SK-N-SH (cell line): ENCODE data around the gene SIGLEC9. TPM values are rescaled to one million over a fixed set of nuclear protein-coding genes. Genes with fewer than 3 reads are reported as not detected.

ENCODE experiments used
- CTCF ChIA-PET: fragments of 300-600, 350-600 bp; formaldehyde crosslinking; extraction: SDS; loops from one replicate; lab custom pipeline; 2021; lab: Yijun Ruan, JAX
- POLR2A ChIA-PET: fragments of 350-600 bp; sonication (Branson Sonifier 250); formaldehyde crosslinking; extraction: SDS; loops from one replicate; lab custom pipeline; 2020; ENCODE audit warnings: antibody characterized with exemption, inconsistent platforms; lab: Yijun Ruan, JAX
- DNase-seq: peaks from one replicate; pipeline ENCODE4 v3.0.0; 2012
- H2AFZ ChIP-seq: fragments of 200-600 bp; sonication (generic); 2 replicates; pipeline ENCODE4 v1.8.1; 2016; ENCODE audit warnings: antibody characterized with exemption, mild to moderate bottlenecking, low read depth
- H3F3A ChIP-seq: fragments of 200-600 bp; sonication (generic); replicated peaks from 2 replicates; pipeline ENCODE3; 2016; ENCODE audit warnings: antibody characterized with exemption, mild to moderate bottlenecking; ENCODE audit not compliant: insufficient read depth
- H3K27ac ChIP-seq, 2 experiments: fragments of 200-500 bp in 1 of 2; fragments of 200-600 bp in 1 of 2; sonication (Bioruptor generic) in 1 of 2; sonication (generic), shearing (Covaris generic) in 1 of 2; 2 replicates each; pipeline versions ENCODE4 v1.5.1 to v1.6.1; 2014 to 2016; ENCODE audit warnings: low read depth in 2 of 2, inconsistent platforms in 1 of 2, low read length in 1 of 2, mild to moderate bottlenecking in 1 of 2, mixed read lengths in 1 of 2
- H3K27me3 ChIP-seq: fragments of 200-600 bp; sonication (generic), shearing (Covaris generic); 2 replicates; pipeline ENCODE4 v1.6.1; 2016; ENCODE audit warnings: mixed run types; ENCODE audit not compliant: insufficient read depth
- H3K36me3 ChIP-seq, 2 experiments: fragments of 200-500 bp in 1 of 2; fragments of 200-600 bp in 1 of 2; sonication (Bioruptor generic) in 1 of 2; sonication (generic) in 1 of 2; replicated peaks in 1 of 2; 2 replicates each; pipeline versions ENCODE3 to v1.5.1; 2014 to 2016; ENCODE audit warnings: low read length in 1 of 2, mild to moderate bottlenecking in 1 of 2; ENCODE audit not compliant: insufficient read depth in 2 of 2, control insufficient read depth in 1 of 2
- H3K4me1 ChIP-seq, 2 experiments: fragments of 200-500 bp in 1 of 2; fragments of 200-600 bp in 1 of 2; sonication (Bioruptor generic) in 1 of 2; sonication (generic), shearing (Covaris generic) in 1 of 2; 2 replicates each; pipeline versions ENCODE4 v1.5.1 to v1.6.1; 2014 to 2016; ENCODE audit warnings: low read depth in 1 of 2, low read length in 1 of 2, mixed run types in 1 of 2; ENCODE audit not compliant: insufficient read depth in 2 of 2, control insufficient read depth in 1 of 2
- H3K4me2 ChIP-seq: fragments of 200-600 bp; sonication (generic), shearing (Covaris generic); 2 replicates; pipeline ENCODE4 v1.6.1; 2017; ENCODE audit warnings: mixed run types
- H3K4me3 ChIP-seq, 2 experiments: fragments of 200-500 bp in 1 of 2; fragments of 200-600 bp in 1 of 2; sonication (Bioruptor generic) in 1 of 2; sonication (generic), shearing (Covaris generic) in 1 of 2; 2 replicates each; pipeline versions ENCODE4 v1.5.1 to v1.8.1; 2014 to 2016; ENCODE audit warnings: low read depth in 2 of 2, inconsistent platforms in 1 of 2, low read length in 1 of 2, mild to moderate bottlenecking in 1 of 2, mixed read lengths in 1 of 2, moderate library complexity in 1 of 2
- H3K79me2 ChIP-seq: fragments of 200-600 bp; sonication (generic); 2 replicates; pipeline ENCODE4 v1.8.1; 2017; ENCODE audit warnings: mild to moderate bottlenecking; ENCODE audit not compliant: insufficient read depth
- H3K9ac ChIP-seq: fragments of 200-600 bp; sonication (generic); 2 replicates; pipeline ENCODE4 v1.6.1; 2017; ENCODE audit warnings: mixed run types
- H3K9me2 ChIP-seq: fragments of 200-600 bp; sonication (generic); 2 replicates; pipeline ENCODE4 v1.6.1; 2017; ENCODE audit warnings: mixed run types
- H3K9me3 ChIP-seq: fragments of 200-600 bp; sonication (generic); 2 replicates; pipeline ENCODE4 v1.6.1; 2017; ENCODE audit warnings: mixed run types, mild to moderate bottlenecking, moderate library complexity
- H4K20me1 ChIP-seq: fragments of 200-600 bp; sonication (generic); 2 replicates; pipeline ENCODE4 v1.6.1; 2017; ENCODE audit warnings: mild to moderate bottlenecking, mixed run types; ENCODE audit not compliant: insufficient read depth
- EP300 ChIP-seq, 2 experiments: IDR thresholded peaks; 2 replicates each; pipeline versions ENCODE4 v1.4.0 to v1.6.1; 2012; ENCODE audit warnings: borderline replicate concordance in 1 of 2, low read depth in 1 of 2, low read length in 1 of 2
- FOXJ3 ChIP-seq: sonication (generic); formaldehyde crosslinking; IDR thresholded peaks from 2 replicates; pipeline ENCODE4 v1.5.1; 2020; ENCODE audit warnings: mild to moderate bottlenecking, missing genetic modification reagents
- GATA2 ChIP-seq: sonication (generic); formaldehyde crosslinking; IDR thresholded peaks from 2 replicates; pipeline ENCODE4 v1.5.0; 2020; ENCODE audit warnings: mild to moderate bottlenecking, missing genetic modification reagents
- JUND ChIP-seq: IDR thresholded peaks from 2 replicates; pipeline ENCODE4 v1.4.0; 2012
- MEF2A ChIP-seq: IDR thresholded peaks from 2 replicates; pipeline ENCODE4 v1.4.0; 2012; ENCODE audit warnings: low read depth, borderline replicate concordance
- MXI1 ChIP-seq: IDR thresholded peaks from 2 replicates; pipeline ENCODE4 v1.6.1; 2012; ENCODE audit warnings: mild to moderate bottlenecking, low read depth, low read length, improper control_type of control experiment
- NFIC ChIP-seq: IDR thresholded peaks from 2 replicates; pipeline ENCODE4 v1.4.0; 2012; ENCODE audit warnings: borderline replicate concordance
- NRF1 ChIP-seq: IDR thresholded peaks from 2 replicates; pipeline ENCODE4 v1.6.1; 2012; ENCODE audit warnings: low read depth, mild to moderate bottlenecking, low read length
- PBX3 ChIP-seq: IDR thresholded peaks from 2 replicates; pipeline ENCODE4; 2012
- RAD21 ChIP-seq: IDR thresholded peaks from 2 replicates; pipeline ENCODE4 v1.6.1; 2012; ENCODE audit warnings: mild to moderate bottlenecking, low read length
- RCOR1 ChIP-seq: fragments of 150-350 bp; IDR thresholded peaks from 2 replicates; pipeline ENCODE4 v1.6.1; 2017; ENCODE audit warnings: antibody characterized with exemption, low read length
- SIN3A ChIP-seq: IDR thresholded peaks from 2 replicates; pipeline ENCODE4 v1.6.1; 2012; ENCODE audit warnings: low read depth, mild to moderate bottlenecking, low read length, moderate library complexity, borderline replicate concordance
- TCF12 ChIP-seq: IDR thresholded peaks from 2 replicates; pipeline ENCODE4 v1.4.0; 2012
- TEAD4 ChIP-seq: IDR thresholded peaks from 2 replicates; pipeline ENCODE4 v1.4.0; 2012; ENCODE audit warnings: mild to moderate bottlenecking, borderline replicate concordance; ENCODE audit not compliant: insufficient read depth
- YY1 ChIP-seq: IDR thresholded peaks from 2 replicates; pipeline ENCODE4 v1.4.0; 2012; ENCODE audit warnings: low read depth, mild to moderate bottlenecking
- ZBTB33 ChIP-seq: IDR thresholded peaks from 2 replicates; pipeline ENCODE4 v1.4.0; 2012; ENCODE audit warnings: low read depth, borderline replicate concordance
- WGBS: methylation state at CpG from one replicate; pipeline ENCODE4 v1.1.6; 2017; ENCODE audit warnings: low lambda C conversion rate; 5-methylcytosine and 5-hydroxymethylcytosine counted together
- polyA plus RNA-seq, 3 experiments: library from polyadenylated mRNA; depleted of rRNA; stranded (reverse); fragments of >200 nt; gene quantifications; 2 replicates each; pipeline ENCODE4 v1.2.3, GENCODE V29; 2012
- TF ChIP-seq, protein P1 (sequence below): fragments of 150-350 bp; IDR thresholded peaks from 2 replicates; pipeline ENCODE4 v1.6.1; 2017; ENCODE audit warnings: antibody characterized with exemption, low read length, low read depth, borderline replicate concordance

SIGLEC9 gene
- polyA plus RNA-seq, 1 of the 3 experiments (the other 2 are of a cell fraction): not detected

DNA sequence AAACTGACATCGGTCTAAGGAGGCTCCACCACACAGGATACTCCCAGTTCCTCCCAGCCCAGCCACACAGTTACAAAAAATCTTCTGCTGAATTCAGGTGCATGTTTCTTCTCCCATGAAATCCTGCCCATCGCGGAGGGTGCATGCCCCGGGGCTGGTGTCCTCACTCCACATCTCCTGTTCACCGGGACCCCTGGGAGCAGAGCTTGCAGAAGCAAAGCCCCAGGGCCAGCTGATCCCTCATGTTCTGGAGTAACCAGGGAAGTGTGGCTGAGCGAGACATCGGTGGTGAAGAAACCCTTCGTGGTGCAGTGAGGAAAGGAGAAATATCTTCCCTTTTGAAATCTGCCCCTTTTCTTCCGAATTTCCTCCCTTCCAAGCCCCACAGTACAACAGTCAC is 904 bp upstream of the SIGLEC9 start (continued):
- TF ChIP-seq PBX3 (no peak), NRF1 (no peak), FOXJ3 (no peak), RCOR1 (no peak), MXI1 (no peak)
- TF ChIP-seq, protein P1, sequence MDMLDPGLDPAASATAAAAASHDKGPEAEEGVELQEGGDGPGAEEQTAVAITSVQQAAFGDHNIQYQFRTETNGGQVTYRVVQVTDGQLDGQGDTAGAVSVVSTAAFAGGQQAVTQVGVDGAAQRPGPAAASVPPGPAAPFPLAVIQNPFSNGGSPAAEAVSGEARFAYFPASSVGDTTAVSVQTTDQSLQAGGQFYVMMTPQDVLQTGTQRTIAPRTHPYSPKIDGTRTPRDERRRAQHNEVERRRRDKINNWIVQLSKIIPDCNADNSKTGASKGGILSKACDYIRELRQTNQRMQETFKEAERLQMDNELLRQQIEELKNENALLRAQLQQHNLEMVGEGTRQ: no peak

DNA sequence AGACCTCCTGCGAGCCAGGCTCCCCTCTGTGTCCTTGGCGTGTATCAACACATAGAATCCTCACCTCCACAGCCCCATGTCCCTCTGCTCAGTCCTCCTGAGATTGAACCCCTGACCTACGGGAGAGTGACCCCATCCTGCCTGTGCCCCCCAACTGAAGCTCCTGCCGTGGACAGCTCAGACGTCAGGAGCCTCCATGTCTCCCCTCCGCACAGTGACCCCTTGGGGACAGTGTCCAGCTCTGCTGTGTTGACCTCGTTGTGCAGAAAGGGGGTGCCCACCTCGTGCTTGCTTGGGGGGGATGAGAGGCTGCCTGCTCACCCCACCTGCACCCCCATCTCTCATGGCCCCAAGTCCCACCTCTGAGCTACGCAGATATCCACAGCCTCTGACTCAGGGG is 490 bp upstream of the SIGLEC9 start:
- Histone ChIP-seq H3K27ac (no peak overlapping the region), H3K4me2 (no peak overlapping the region), H4K20me1 (no peaks in the 10 kb centered on the region), H3K9me3 (no peaks in the 10 kb centered on the region), H3K27me3 (peaks cover 67% of the 10 kb centered on the region), H3K4me1 (no peaks in the 10 kb centered on the region), H3F3A (no peaks in the 10 kb centered on the region), H3K36me3 (no peaks in the 10 kb centered on the region), H2AFZ (no peak overlapping the region), H3K9me2 (no peaks in the 10 kb centered on the region), H3K9ac (no peak overlapping the region), H3K79me2 (no peaks in the 10 kb centered on the region), H3K4me3 (no peak overlapping the region)
- POLR2A ChIA-PET: no interaction called here
- 24% methylated on average over 6 of the region's 9 CpGs for WGBS
- DNase-seq: no peak
- TF ChIP-seq RCOR1: no peak
- TF ChIP-seq JUND: no peak
- TF ChIP-seq MEF2A: no peak
- TF ChIP-seq, protein P1: no peak
- TF ChIP-seq EP300 (IDR thresholded peaks at IDR 0.05; ENCODE audit: borderline replicate concordance in 1 of 2, low read depth in 1 of 2, low read length in 1 of 2): no peak
- no peak for TF ChIP-seq GATA2
- no peak for TF ChIP-seq SIN3A
- TF ChIP-seq TCF12: no peak
- CTCF ChIA-PET: no interaction called here

DNA sequence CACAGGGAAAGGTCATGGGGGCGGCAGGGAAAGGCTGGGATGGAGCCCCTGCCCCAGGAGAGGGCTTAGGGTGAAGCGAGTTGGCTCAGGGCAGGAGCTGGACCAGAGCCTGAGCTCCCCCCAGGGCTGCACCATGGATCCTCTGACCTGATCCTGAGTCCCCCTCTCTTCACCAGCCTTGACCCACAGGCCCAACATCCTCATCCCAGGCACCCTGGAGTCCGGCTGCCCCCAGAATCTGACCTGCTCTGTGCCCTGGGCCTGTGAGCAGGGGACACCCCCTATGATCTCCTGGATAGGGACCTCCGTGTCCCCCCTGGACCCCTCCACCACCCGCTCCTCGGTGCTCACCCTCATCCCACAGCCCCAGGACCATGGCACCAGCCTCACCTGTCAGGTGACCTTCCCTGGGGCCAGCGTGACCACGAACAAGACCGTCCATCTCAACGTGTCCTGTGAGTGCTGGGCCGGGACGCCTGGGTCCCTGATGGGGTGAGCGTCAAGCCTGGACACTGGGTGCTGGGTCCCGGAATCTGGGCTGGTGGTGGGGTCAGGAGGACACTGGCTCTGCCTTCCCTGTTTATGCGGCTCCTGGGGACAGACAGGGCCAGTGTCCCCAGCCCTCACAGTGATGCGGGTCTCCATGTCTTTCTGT is 842 bp downstream of the SIGLEC9 start:
- no peak overlapping the region for H3K4me3 ChIP-seq
- H3K9me2 ChIP-seq: no peaks in the 10 kb centered on the region
- H3K9me3 ChIP-seq: no peaks in the 10 kb centered on the region
- H3K4me1 ChIP-seq: no peaks in the 10 kb centered on the region
- no peak overlapping the region for H3K27ac ChIP-seq
- ChIA-PET CTCF (no interaction called here), POLR2A (no interaction called here)
- no peaks in the 10 kb centered on the region for H3K79me2 ChIP-seq
- H3K36me3 ChIP-seq: no peaks in the 10 kb centered on the region
- H3K9ac ChIP-seq: no peak overlapping the region
- H2AFZ ChIP-seq: no peak overlapping the region
- H4K20me1 ChIP-seq: no peaks in the 10 kb centered on the region
- no peaks in the 10 kb centered on the region for H3F3A ChIP-seq
- WGBS: 12% methylated on average over 11 of the region's 16 CpGs
- H3K27me3 ChIP-seq: peaks cover 80% of the 10 kb centered on the region
- H3K4me2 ChIP-seq: no peak overlapping the region
- DNase-seq: no peak
- TF ChIP-seq YY1 (no peak), RAD21 (no peak), GATA2 (no peak), ZBTB33 (no peak), FOXJ3 (no peak), TEAD4 (no peak), NFIC (no peak)
- TF ChIP-seq, protein P1: no peak
